Muscle layer of colon (tissue), 2 donors: ENCODE data around the gene CCND1.
"Not testable (repeated sequence)": the region's sequence is repeated elsewhere in the genome, so short reads cannot be mapped to it uniquely, and the experiment has no call there.

Source experiments
- H3K27ac ChIP-seq: one replicate; pipeline ENCODE4 v1.7.0; 2013; ENCODE audit warnings: low read depth, mild to moderate bottlenecking, low read length, moderate library complexity
- H3K27me3 ChIP-seq, 2 donors: one replicate each; pipeline ENCODE4 v1.7.0; 2013; ENCODE audit warnings: low read length in 2 of 2, mild to moderate bottlenecking in 2 of 2; ENCODE audit not compliant: insufficient read depth in 2 of 2, control insufficient read depth in 1 of 2
- H3K36me3 ChIP-seq: one replicate; pipeline ENCODE4 v1.7.0; 2013; ENCODE audit warnings: mild to moderate bottlenecking, low read length; ENCODE audit not compliant: insufficient read depth
- H3K4me1 ChIP-seq: one replicate; pipeline ENCODE4 v1.7.0; 2013; ENCODE audit warnings: mild to moderate bottlenecking, low read length; ENCODE audit not compliant: insufficient read depth
- H3K4me3 ChIP-seq, 2 donors: one replicate each; pipeline ENCODE4 v1.7.0; 2013; ENCODE audit warnings: low read length in 2 of 2, low read depth in 1 of 2, mild to moderate bottlenecking in 1 of 2, moderate library complexity in 1 of 2
- H3K9ac ChIP-seq: one replicate; pipeline ENCODE4 v1.7.0; 2013; ENCODE audit warnings: low read length
- H3K9me3 ChIP-seq: one replicate; pipeline ENCODE4 v1.7.0; 2013; ENCODE audit warnings: mild to moderate bottlenecking, low read length
- donor health status: abdominal sarcoma.
- donor health status: Adenocarcinoma of cecum.

The CCND1 gene

DNA sequence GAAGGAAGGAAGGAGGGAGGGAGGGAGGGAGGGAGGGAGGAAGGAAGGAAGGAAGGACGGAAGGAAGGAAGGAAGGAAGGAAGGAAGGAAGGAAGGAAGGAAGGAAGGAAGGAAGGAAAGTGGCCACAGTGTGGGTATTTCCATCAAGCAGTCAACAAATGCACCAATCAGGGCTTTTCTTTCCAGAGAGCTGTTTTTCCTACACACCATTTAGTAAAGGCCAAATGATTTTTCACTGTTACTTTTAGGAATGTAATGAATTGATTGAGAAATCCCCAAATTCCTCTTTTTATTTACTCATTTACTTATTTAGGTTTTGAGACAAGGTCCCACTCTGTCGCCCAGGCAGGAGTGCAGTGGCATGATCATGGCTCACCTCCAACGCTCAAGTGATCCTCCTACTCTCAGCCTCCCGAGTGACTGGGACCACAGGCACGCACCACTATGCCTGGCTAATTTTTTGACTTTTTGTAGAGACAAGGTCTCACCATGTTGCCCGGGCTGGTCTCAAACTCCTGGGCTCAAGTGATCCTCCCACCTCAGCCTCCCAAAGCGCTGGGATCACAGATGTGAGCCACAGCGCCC lies 18.8 kb upstream of the CCND1 start:
- H3K27ac ChIP-seq, H3K36me3 ChIP-seq, H3K9ac ChIP-seq: not testable (repeated sequence)

DNA sequence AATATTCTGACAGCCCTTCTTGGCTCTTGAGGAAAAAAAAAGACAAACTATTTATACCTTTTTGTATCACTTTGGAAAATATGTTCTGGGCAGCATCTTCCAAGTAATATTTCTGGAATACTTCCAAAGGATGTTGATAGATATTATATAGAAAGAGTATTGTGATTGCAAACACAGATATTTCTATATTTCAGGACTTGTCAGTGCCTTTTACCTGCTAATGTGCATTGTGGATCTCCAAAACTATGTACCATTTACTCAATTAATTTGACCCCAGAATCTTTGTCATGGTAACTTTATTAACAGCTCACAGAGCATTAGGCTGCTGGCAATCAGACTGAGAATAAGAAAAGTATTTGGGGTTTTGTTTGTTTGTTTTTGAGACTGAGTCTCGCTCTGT lies 16.7 kb upstream of the CCND1 start:
- H3K4me3 ChIP-seq, result no peak overlapping the region
- no peaks in the 10 kb centered on the region for H3K36me3 ChIP-seq
- no peak overlapping the region for H3K27ac ChIP-seq
- H3K4me1 ChIP-seq, result no peaks in the 10 kb centered on the region
- H3K9ac ChIP-seq, result no peak overlapping the region
- H3K9me3 ChIP-seq, result no peaks in the 10 kb centered on the region
- H3K27me3 ChIP-seq, result no peaks in the 10 kb centered on the region

More for the DNA sequence above, 18.8 kb upstream of the CCND1 start:
- H3K27me3 ChIP-seq, H3K4me3 ChIP-seq, H3K4me1 ChIP-seq, H3K9me3 ChIP-seq: not testable (repeated sequence)

- Histone ChIP-seq H3K9ac (no peak overlapping the region), H3K4me3 (no peak overlapping the region), H3K27ac (no peak overlapping the region), H3K9me3 (no peaks in the 10 kb centered on the region), H3K36me3 (no peaks in the 10 kb centered on the region), H3K4me1 (no peaks in the 10 kb centered on the region), H3K27me3 (no peaks in the 10 kb centered on the region)
These were observed 15.5 kb upstream of the CCND1 start for GRCh38 chr11:69625476-69625875.

DNA sequence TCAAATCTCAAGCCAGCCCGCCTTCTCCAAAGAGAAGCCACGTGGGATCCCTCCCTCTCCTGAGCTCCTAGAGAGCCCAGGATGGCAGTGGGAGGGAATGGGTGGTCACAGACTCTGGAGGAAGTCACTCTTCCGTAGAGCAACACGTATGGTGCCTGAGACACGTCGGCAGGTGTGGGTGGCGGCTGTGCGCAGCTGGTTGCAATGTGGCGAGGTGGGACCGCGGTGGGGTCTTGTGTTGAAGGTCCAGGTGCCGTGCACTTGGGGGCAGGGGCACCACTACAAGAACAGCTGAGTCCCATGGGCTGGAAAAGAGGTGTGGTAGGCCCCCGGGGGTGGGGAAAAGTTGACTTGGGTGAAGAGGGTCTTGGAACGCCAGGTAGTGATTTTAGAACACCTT lies 13.4 kb upstream of the CCND1 start:
- Histone ChIP-seq H3K9me3 (no peaks in the 10 kb centered on the region), H3K4me3 (no peak overlapping the region), H3K4me1 (no peaks in the 10 kb centered on the region), H3K27me3 (no peaks in the 10 kb centered on the region), H3K36me3 (no peaks in the 10 kb centered on the region), H3K27ac (no peak overlapping the region), H3K9ac (no peak overlapping the region)

DNA sequence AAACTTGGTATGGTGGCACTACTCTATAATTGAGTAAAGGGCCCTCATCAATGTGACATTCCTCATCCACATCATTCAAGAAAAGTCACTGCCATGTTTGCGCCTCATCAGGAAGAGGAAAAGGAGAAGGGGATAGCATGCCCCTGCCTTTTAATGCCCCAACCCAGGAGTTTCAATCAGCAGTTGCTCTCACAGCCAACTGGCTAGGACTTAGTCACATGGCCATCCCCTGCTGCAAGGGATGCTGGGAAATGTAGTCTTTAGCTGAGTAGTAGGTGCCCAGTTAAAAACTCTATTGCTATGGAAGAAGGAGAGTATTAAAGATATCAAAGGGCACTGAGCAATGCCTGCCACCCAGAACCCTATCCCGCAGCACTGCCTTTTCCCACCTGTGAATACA lies 10.9 kb upstream of the CCND1 start:
- Histone ChIP-seq H3K4me1 (no peaks in the 10 kb centered on the region), H3K36me3 (no peaks in the 10 kb centered on the region), H3K27ac (no peak overlapping the region), H3K27me3 (peaks cover 0 to 21% of the 10 kb centered on the region in 2 donors), H3K9ac (no peak overlapping the region), H3K9me3 (no peaks in the 10 kb centered on the region), H3K4me3 (no peak overlapping the region)

DNA sequence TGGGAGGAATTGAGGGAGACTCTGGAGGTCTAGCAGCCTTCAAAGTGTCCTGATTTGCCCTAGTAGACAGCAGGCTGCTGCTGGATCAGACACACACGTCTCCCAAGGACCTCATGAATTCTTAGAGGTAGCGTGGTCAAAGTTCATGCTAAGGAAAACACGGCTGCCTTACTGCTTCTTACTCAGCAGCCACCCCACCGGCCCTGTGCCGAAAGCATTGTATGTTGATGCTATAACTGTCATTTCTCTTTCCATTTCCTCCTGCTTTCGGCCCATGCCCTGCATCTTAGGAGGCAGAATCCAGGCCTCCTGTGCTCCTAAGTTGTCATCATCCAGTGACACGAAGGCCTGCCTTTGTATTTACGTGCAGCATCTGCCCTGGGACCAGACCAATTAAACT lies 10.5 kb upstream of the CCND1 start:
- peaks cover 2 to 22% of the 10 kb centered on the region in 2 donors for H3K27me3 ChIP-seq
- H3K9me3 ChIP-seq, result no peaks in the 10 kb centered on the region
- no peaks in the 10 kb centered on the region for H3K36me3 ChIP-seq
- no peaks in the 10 kb centered on the region for H3K4me1 ChIP-seq
- no peak overlapping the region for H3K9ac ChIP-seq
- H3K27ac ChIP-seq, result no peak overlapping the region
- no peak overlapping the region for H3K4me3 ChIP-seq

DNA sequence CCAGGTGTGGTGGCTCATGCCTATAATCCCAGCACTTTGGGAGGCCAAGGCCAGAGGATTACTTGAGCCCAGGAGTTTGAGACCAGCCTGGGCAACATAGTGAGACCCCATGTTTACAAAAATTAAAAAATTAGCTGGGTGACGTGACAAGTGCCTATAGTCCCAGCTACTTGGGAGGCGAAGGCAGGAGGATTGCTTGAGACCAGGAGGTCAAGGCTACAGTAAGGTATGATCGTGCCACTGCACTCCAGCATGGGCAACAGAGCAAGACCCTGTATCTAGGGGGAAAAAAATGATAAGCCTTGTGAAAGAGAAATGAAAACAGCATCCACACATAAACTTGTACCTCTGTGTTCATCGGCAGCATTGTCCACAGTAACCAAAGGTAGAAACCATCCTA lies 8.1 kb upstream of the CCND1 start:
- Histone ChIP-seq H3K27me3 (peaks cover 21 to 46% of the 10 kb centered on the region in 2 donors), H3K4me3 (no peak overlapping the region), H3K4me1 (peaks cover 10% of the 10 kb centered on the region), H3K9ac (no peak overlapping the region), H3K9me3 (no peaks in the 10 kb centered on the region), H3K36me3 (no peaks in the 10 kb centered on the region), H3K27ac (no peak overlapping the region)

DNA sequence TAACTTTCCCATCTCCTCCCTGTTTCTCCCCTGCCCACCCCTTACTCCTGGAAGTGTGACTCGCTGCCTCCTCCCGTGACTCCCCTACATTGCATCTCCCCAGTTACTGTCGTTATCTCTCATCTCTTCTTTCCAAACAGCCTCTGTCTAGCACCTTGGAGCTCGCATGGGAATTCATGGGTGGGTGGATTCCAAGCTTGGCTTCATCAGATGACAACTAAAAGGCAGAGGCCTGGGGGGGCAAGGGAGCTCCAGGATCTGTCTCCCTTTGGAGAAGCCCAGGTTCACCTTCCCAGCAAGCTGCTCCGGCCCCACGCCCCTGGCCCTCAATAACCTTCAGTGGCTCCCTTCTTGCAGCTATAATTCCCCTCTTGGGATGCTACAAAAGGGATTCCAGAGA lies 6.9 kb upstream of the CCND1 start:
- Histone ChIP-seq H3K4me3 (no peak overlapping the region), H3K9ac (no peak overlapping the region), H3K9me3 (no peaks in the 10 kb centered on the region), H3K36me3 (no peaks in the 10 kb centered on the region), H3K27ac (no peak overlapping the region), H3K4me1 (peaks cover 21% of the 10 kb centered on the region), H3K27me3 (peaks cover 29 to 57% of the 10 kb centered on the region in 2 donors)

GRCh38 chr11:69634590-69634989 lies 6.4 kb upstream of the CCND1 start:
- H3K4me1 ChIP-seq, result peaks cover 21% of the 10 kb centered on the region
- no peak overlapping the region for H3K9ac ChIP-seq
- no peak overlapping the region for H3K27ac ChIP-seq
- no peaks in the 10 kb centered on the region for H3K9me3 ChIP-seq
- peaks cover 29 to 63% of the 10 kb centered on the region in 2 donors for H3K27me3 ChIP-seq
- no peaks in the 10 kb centered on the region for H3K36me3 ChIP-seq
- H3K4me3 ChIP-seq, result no peak overlapping the region

DNA sequence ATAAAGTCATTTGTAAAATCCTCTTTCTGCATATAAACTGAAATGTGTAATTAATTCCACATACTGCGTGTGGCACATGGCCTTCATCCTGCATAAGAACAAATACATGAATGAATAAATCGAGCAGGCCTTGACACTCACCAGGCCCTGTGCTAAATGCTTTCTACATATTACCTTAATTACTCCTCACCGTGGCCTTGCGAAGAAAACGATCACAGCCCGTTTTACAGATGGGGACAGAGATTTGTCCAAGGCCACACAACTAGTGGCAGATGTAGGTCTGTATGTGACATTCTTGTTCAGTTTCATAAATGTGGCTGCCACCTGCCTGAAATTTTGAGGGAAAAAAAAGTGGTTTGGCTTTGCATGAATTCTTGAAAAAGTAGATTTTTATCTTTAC lies 5.8 kb upstream of the CCND1 start:
- Histone ChIP-seq H3K27me3 (peaks cover 35 to 69% of the 10 kb centered on the region in 2 donors), H3K9ac (no peak overlapping the region), H3K36me3 (no peaks in the 10 kb centered on the region), H3K4me3 (no peak overlapping the region), H3K4me1 (peaks cover 21% of the 10 kb centered on the region), H3K9me3 (no peaks in the 10 kb centered on the region), H3K27ac (no peak overlapping the region)

DNA sequence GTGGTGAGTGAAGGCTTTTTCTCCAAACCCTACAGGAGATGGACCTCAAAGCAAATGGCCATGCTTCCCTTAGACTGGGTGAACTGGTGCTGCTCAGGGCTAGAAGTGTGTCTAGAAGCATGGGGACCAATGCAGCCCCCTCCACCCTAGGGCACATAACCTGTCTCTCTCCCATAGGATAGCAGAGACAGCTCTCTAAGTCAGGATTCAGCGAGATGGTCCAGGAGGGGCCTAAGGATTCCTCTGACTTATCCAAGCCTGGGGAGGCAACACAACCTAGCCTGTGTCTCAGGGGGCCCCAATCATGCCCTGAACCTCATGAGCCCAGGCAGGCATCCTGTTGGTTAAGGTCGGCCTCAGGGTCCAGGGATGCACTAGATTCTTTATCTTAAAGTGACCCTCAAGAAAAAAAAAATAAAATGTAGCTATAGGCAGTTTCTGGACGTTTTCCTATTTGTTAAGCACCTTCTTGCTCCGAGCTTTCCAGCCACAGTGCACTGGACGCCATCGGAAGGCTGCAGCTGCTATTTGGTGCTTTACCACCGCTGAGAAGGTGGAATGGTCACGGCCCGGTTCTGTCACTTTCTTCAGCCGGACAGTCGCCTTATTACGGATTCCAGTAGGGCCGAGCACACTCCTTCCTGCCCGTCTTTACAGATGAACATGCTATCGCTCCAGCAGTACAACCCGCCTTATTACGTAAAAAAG lies 5.0 kb upstream of the CCND1 start:
- no peak overlapping the region for H3K9ac ChIP-seq

More for the DNA sequence above, 5.0 kb upstream of the CCND1 start:
- Histone ChIP-seq H3K9me3 (no peaks in the 10 kb centered on the region), H3K36me3 (no peaks in the 10 kb centered on the region), H3K27me3 (peaks cover 39 to 75% of the 10 kb centered on the region in 2 donors), H3K27ac (no peak overlapping the region), H3K4me3 (peak overlapping the region; percentile 31 to 48), H3K4me1 (peaks cover 25% of the 10 kb centered on the region)
